Colonic mucosa (tissue), 4 donors: ENCODE results near the gene AGFG2. TPM values are rescaled to one million over a fixed set of nuclear protein-coding genes. Genes with fewer than 3 reads are reported as not detected.

Source experiments
- DNase-seq: peaks from one replicate; pipeline ENCODE4 v3.0.0-alpha.2; 2020
- H3K27ac ChIP-seq: fragments of 200-600 bp; one replicate; pipeline ENCODE4 v1.8.0; 2021
- H3K27me3 ChIP-seq: fragments of 200-600 bp; one replicate; pipeline ENCODE4 v1.8.0; 2021
- H3K36me3 ChIP-seq: fragments of 200-600 bp; one replicate; pipeline ENCODE4 v1.8.0; 2021
- H3K4me1 ChIP-seq: fragments of 200-600 bp; one replicate; pipeline ENCODE4 v1.8.0; 2021; ENCODE audit warnings: mild to moderate bottlenecking
- H3K4me3 ChIP-seq: fragments of 200-600 bp; one replicate; pipeline ENCODE4 v1.8.0; 2021
- H3K9ac ChIP-seq, 2 donors: one replicate each; pipeline ENCODE4 v1.7.0; 2013; ENCODE audit warnings: control low read depth in 2 of 2, low read depth in 2 of 2, low read length in 2 of 2
- H3K9me3 ChIP-seq: fragments of 200-600 bp; one replicate; pipeline ENCODE4 v1.8.0; 2021
- intact Hi-C: fragments of 100-400 bp; cut with DNase I; formaldehyde crosslinking; loops from one replicate; pipeline ENCODE4 v1.14.1; 2022
- total RNA-seq, 2 donors: library from RNA; stranded (reverse); fragmentation: NEBNext Ultra II Directional in 1 of 2; extraction: Animal tissue kit (Norgen Biotek cat#: 25700) in 1 of 2; gene quantifications; one replicate each; pipeline ENCODE4 v1.2.1, GENCODE V29; 2021
- TF ChIP-seq, protein P1 (sequence below): fragments of 200-600 bp; IDR thresholded peaks from one replicate; pipeline ENCODE4 v1.8.0; 2022; ENCODE audit warnings: antibody characterized with exemption, mild to moderate bottlenecking
- donor health status: healthy.
- donor health status: DM: no; HTN: no; CAD: no.
- donor health status: DM: no; HTN: no; CAD: no.

Gene AGFG2
- total RNA-seq, 2 donors from 2014 or later = 81.3 to 97.4 TPM

DNA sequence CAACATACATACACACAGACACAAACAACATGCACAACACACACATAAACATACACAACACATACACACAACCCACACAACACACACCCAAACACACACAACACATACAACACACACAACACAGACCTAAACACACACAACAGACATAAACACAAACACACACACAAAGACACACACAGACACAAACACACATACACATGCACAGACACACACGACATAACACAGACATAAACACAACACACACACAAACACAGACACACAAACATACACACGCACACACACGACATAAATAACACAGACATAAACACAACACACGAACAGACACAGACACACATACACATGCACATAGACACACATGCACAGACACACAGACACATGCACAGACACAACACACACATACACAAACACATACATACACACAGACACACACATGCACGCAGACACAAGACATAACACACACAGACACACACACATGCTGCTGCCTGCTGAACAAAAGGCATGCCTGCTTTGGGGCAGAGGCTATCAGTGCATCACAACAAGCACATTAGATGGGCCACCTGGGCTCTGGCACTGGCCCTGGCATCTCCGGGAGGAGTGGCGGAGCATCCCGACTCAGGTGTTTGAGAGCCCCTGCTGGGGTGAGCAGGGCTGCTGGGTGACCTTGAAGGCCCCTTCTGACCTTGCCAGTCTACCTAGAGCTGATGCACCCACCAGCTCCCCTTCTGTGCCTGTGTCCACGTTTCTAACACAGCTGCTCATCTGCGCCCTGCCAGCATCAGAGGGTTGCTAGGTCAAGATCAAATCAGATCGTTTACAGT lies 41.7 kb downstream of the AGFG2 start:
- Histone ChIP-seq H3K27me3 (no peaks in the 10 kb centered on the region), H3K27ac (no peak overlapping the region), H3K4me1 (peaks cover 16% of the 10 kb centered on the region), H3K9ac (no peak overlapping the region), H3K4me3 (no peak overlapping the region), H3K36me3 (peaks cover 24% of the 10 kb centered on the region), H3K9me3 (no peaks in the 10 kb centered on the region)
- no peak for DNase-seq
- intact Hi-C loops = no loop called here
- TF ChIP-seq, protein P1, sequence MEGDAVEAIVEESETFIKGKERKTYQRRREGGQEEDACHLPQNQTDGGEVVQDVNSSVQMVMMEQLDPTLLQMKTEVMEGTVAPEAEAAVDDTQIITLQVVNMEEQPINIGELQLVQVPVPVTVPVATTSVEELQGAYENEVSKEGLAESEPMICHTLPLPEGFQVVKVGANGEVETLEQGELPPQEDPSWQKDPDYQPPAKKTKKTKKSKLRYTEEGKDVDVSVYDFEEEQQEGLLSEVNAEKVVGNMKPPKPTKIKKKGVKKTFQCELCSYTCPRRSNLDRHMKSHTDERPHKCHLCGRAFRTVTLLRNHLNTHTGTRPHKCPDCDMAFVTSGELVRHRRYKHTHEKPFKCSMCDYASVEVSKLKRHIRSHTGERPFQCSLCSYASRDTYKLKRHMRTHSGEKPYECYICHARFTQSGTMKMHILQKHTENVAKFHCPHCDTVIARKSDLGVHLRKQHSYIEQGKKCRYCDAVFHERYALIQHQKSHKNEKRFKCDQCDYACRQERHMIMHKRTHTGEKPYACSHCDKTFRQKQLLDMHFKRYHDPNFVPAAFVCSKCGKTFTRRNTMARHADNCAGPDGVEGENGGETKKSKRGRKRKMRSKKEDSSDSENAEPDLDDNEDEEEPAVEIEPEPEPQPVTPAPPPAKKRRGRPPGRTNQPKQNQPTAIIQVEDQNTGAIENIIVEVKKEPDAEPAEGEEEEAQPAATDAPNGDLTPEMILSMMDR = no peak

DNA sequence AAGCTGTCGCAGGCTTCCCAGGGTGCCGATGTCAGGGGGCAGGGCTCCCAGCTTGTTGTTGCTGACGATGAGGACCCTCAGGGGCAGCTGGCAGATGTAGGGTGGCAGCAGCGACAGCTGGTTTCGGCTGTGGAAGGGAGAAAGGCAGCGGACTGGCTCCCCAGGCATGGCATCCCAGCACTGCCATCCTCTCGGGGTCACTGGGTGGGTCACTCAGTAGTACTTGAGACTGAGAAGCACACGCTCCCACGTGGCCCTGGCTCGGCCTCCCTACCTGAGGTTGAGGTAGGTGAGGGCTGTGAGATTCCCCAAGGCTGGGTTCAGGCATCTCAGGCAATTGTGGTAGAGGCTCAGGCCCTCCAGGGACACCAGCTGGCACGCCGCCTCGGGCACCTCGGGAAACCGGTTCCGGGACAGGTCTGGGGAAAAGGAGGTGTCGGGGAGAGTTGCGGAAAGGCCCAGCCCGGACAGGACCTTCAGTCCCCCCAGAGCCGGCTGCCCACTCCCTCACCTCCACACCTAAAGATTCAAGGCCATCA lies 43.1 kb downstream of the AGFG2 start:
- Histone ChIP-seq H3K9ac (no peak overlapping the region), H3K36me3 (peaks cover 24% of the 10 kb centered on the region), H3K27ac (no peak overlapping the region), H3K4me3 (no peak overlapping the region), H3K4me1 (peaks cover 16% of the 10 kb centered on the region), H3K9me3 (no peaks in the 10 kb centered on the region), H3K27me3 (no peaks in the 10 kb centered on the region)
- TF ChIP-seq, protein P1 = no peak
- no peak for DNase-seq
- intact Hi-C loops = no loop called here

DNA sequence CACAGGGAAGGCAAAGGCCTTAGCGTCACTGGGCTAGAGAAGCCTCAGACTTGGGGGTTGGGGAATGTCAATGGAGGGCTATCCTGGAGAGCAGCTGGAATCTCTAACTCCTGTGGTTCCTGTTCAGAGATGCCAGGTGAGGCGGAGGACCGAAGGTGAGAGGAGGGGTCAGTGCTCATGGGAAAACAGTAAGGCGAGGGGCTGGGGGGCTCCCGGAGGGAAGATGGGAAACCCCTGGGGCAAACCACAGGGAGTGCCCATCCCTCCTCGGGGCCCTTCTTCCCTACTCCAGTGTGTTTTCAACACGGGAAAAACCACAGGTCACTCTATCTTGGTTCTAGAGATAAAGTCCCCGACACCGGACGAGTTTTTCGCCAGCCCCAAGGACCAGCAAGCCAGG lies 43.6 kb downstream of the AGFG2 start:
- H3K9me3 ChIP-seq = no peaks in the 10 kb centered on the region
- TF ChIP-seq, protein P1 = no peak
- H3K36me3 ChIP-seq = peaks cover 22% of the 10 kb centered on the region
- no peak overlapping the region for H3K4me3 ChIP-seq
- no peak for DNase-seq
- H3K9ac ChIP-seq = peak overlapping the region; percentile 36 to 94
- intact Hi-C loops = no loop called here
- H3K27ac ChIP-seq = peak overlapping the region; percentile 100
- peaks cover 16% of the 10 kb centered on the region for H3K4me1 ChIP-seq
- no peaks in the 10 kb centered on the region for H3K27me3 ChIP-seq

DNA sequence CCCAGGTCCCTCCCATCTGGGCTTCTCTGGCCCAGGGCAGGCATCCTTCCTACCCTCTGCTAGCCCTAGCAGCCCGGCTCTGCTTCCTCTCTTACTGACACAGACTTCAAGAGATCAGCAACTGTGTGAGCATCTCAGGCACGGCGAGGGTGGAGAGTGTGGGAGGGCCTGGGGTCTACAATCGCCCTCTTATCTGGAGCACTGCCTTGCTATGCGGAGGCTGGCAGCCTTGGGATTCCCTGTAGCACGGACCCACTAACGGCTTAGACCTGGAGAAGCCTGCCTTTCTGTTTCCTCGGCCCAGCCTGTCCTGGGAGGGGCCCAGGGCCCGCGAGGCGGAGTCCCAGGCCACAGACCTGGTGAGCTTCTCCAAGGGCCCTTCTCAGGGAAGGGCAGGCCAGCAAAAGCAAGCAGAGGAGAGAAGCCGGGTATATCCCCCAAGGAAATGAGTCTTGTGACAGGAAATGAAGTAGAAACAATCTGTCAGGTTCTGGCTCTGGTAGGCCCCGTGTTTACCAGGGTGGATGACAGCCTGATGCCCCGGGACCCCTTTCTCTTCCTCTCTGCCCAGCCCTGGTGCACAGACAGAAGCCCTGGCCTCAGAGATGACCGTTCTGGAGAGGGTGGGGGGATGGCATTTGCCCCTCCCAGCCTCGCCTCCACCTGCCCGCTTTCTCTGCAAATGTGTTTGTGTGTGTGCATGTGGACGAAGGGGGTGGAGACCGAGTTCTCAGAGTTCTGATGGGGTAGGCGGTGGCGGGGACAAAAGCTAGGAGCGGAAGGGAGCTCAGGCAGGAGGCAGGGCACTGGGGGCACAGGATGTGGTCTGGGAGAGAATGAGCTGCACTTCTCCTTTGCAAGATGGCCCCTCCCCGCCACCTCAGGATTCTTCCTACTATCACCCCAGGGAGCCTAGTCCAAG lies 44.4 kb downstream of the AGFG2 start:
- Histone ChIP-seq H3K36me3 (peaks cover 15% of the 10 kb centered on the region), H3K4me1 (peaks cover 16% of the 10 kb centered on the region), H3K27me3 (no peaks in the 10 kb centered on the region), H3K4me3 (peak overlapping the region; percentile 100), H3K9me3 (no peaks in the 10 kb centered on the region), H3K9ac (peak overlapping the region; percentile 36 to 94), H3K27ac (peak overlapping the region; percentile 100)
- TF ChIP-seq, protein P1 = no peak
- DNase-seq = peak; percentile 68
- intact Hi-C loops = no loop called here

DNA sequence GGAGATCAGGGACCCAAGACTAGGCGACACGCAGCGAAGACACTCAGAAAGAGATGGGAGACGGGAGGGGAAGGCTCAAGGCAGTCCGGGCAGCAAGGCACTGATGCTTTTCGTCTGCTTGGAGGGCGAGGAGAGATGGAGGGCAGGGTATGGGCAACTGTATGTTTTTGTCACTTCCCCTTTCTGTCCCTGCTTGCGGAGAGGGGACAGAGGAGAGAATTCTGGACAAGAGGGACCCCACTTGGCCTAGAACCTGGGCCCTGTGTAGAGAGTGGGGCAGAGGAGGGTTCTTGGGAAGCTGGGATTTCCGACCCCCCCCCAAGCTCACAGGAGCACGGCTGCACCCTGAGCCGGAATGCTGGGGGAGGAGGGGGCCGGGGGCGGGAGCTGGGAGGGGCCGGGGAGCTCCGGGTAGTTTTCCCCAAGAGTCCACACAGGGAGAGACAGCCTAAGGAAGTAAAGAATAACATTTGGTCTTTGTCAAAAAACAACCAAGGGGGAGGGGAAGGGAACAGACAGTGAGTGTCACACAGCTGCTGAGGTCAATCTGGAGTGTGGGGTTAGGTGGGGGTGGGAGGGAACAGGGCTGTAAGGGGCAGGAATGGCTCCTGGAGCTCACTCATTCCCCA lies 45.2 kb downstream of the AGFG2 start:
- no peaks in the 10 kb centered on the region for H3K9me3 ChIP-seq
- peaks cover 16% of the 10 kb centered on the region for H3K4me1 ChIP-seq
- peak overlapping the region; percentile 33 to 94 for H3K9ac ChIP-seq
- H3K27me3 ChIP-seq = no peaks in the 10 kb centered on the region
- peak overlapping the region; percentile 100 for H3K27ac ChIP-seq
- TF ChIP-seq, protein P1 = no peak
- peak overlapping the region; percentile 100 for H3K4me3 ChIP-seq
- intact Hi-C loops = no loop called here
- peaks cover 11% of the 10 kb centered on the region for H3K36me3 ChIP-seq
- no peak for DNase-seq
